Measurements from ENCODE around the gene FER.

DNA sequence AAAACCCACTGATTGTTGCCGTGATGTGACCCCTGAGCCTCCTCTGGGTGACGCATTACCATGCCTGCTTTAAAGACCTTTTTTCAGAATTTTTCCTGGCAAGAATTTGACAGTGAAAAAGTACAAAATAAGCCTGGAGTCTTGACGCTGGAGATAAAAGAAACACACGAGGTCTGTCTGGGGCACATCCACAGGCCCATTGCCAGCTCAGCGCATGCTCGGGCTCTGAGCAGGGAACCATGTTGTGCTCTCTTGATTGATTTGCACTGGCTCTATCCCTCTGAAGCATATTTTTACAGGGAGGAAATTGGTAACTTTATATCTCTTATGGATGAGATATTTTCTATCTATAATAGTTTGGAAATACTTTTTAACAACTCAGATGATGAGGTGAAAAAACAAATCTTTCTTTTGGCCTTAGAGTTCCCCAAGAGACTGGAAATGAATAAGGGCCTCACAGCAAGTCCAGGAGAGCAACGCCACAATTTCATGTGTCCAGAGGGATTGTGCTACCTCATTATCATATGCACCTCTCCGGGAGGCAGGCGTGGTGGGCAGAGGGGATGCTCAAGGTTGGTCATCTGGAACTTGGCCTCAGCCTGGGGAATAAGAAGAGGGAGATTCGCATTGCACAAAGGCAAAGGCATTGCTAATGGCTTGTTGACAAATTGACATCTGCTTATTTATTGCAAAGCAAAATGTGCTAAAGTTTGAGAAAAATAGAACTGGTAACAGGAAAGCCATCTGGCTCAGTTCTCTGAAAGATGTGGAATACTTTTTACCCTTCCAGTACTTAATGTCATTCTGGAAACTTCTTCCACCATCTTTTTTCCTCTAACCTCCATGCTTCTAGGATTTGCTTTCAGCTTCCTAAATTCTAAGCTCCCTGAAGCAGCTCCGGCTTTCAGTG is 478.3 kb downstream of the FER start:
- TF ChIP-seq, protein P1, sequence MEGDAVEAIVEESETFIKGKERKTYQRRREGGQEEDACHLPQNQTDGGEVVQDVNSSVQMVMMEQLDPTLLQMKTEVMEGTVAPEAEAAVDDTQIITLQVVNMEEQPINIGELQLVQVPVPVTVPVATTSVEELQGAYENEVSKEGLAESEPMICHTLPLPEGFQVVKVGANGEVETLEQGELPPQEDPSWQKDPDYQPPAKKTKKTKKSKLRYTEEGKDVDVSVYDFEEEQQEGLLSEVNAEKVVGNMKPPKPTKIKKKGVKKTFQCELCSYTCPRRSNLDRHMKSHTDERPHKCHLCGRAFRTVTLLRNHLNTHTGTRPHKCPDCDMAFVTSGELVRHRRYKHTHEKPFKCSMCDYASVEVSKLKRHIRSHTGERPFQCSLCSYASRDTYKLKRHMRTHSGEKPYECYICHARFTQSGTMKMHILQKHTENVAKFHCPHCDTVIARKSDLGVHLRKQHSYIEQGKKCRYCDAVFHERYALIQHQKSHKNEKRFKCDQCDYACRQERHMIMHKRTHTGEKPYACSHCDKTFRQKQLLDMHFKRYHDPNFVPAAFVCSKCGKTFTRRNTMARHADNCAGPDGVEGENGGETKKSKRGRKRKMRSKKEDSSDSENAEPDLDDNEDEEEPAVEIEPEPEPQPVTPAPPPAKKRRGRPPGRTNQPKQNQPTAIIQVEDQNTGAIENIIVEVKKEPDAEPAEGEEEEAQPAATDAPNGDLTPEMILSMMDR (IDR thresholded peaks at IDR 0.05; ENCODE audit: low read length) = no peak
- TF ChIP-seq EZH2 (IDR thresholded peaks at IDR 0.05; ENCODE audit: borderline replicate concordance, low read length) = no peak
